Measurements from ENCODE around the gene NDUFA6. TPM values are rescaled to one million over a fixed set of nuclear protein-coding genes. Genes with fewer than 3 reads are reported as not detected.

NDUFA6 gene
- total RNA-seq, 1 experiment from 2014 or later, result 118 TPM

GRCh38 chr22:42066126-42066761 is 24.3 kb downstream of the NDUFA6 start:
- BruUV-seq (replicated peaks), result no TSS peak
- H3K27ac ChIP-seq (ENCODE audit: low read length), result no peak overlapping the region
- H3K4me3 ChIP-seq (ENCODE audit: low read length), result no peak overlapping the region

DNA sequence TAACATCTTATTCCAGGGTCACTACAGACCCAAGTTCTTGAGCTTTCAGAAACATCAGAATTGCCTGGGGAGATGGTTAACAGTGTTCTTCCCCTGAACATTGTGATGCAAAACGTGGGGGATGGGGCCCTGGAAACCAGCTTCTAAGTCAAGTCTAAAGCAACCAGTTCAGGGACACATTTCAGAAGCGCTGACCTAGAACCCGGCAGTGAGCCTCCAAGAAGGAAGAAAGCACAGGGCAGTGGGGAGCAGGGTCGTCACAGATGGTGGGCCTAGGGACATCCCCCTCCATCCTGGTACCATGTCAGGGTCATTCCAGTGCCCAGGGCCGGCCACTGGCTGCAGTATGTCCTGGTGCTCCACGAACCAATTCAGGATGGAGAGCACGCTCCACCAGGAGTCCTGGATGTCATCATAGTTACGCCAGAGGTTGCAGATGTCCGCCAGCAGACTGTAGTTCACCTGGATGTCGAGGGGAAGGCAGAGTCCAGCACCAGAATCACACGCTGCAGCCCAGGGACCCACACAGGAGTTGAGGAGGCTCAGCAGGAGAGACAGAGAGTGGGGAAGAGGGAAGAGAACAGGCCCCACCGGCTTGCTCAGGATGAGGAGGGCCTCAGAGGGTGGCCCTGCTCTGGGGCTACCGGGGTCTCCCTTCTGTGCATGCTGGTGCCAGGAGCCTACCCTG is 25.0 kb downstream of the NDUFA6 start:
- Histone ChIP-seq H3K4me3 (ENCODE audit: low read length) (no peak overlapping the region), H3K4me1 (ENCODE audit: insufficient read depth, low read length) (peaks cover 8% of the 10 kb centered on the region; the same call in 1 of the 2 replicates), H4K20me1 (ENCODE audit: low read length) (no peaks in the 10 kb centered on the region), H3K27ac (ENCODE audit: low read length) (no peak overlapping the region), H3K27me3 (ENCODE audit: low read length) (no peaks in the 10 kb centered on the region), H3K9ac (ENCODE audit: low read length) (no peak overlapping the region), H3K4me2 (ENCODE audit: low read length) (no peak overlapping the region), H3K9me2 (replicated peaks; ENCODE audit: low read length) (no peaks in the 10 kb centered on the region), H2AFZ (ENCODE audit: low read length) (no peak overlapping the region), H3K79me2 (ENCODE audit: low read length) (peaks cover 7% of the 10 kb centered on the region; the same call in 1 of the 2 replicates), H3K36me3 (ENCODE audit: low read depth, low read length) (no peaks in the 10 kb centered on the region), H3K9me3 (ENCODE audit: low read length) (no peaks in the 10 kb centered on the region), H3F3A (ENCODE audit: low read length, unreplicated experiment) (no peaks in the 10 kb centered on the region)
- ChIA-PET CTCF (no interaction called here), POLR2A (ENCODE audit: unreplicated experiment) (no interaction called here)
- DNase-seq (no peak), ATAC-seq (no peak)
- intact Hi-C loops (cut with micrococcal nuclease), result no loop called here
- BruUV-seq (replicated peaks), result no TSS peak
- TF ChIP-seq EZH2 (IDR thresholded peaks at IDR 0.05; ENCODE audit: low read length, unreplicated experiment) (no peak), CTCF (conservative IDR thresholded peaks at IDR 0.05; ENCODE audit: low read depth, low read length) (no peak), EZH2phosphoT487 (IDR thresholded peaks at IDR 0.05; ENCODE audit: borderline replicate concordance, low read length) (no peak)

More at GRCh38 chr22:42066126-42066761, 24.3 kb downstream of the NDUFA6 start:
- H3K9ac ChIP-seq (ENCODE audit: low read length), result no peak overlapping the region
- H3K9me3 ChIP-seq (ENCODE audit: low read length), result no peaks in the 10 kb centered on the region
- no peak overlapping the region for H2AFZ ChIP-seq (ENCODE audit: low read length)
- intact Hi-C loops (cut with micrococcal nuclease), result no loop called here
- H3K4me2 ChIP-seq (ENCODE audit: low read length), result no peak overlapping the region
- ATAC-seq (no peak), DNase-seq (no peak)
- ChIA-PET POLR2A (ENCODE audit: unreplicated experiment) (no interaction called here), CTCF (no interaction called here)
- no peaks in the 10 kb centered on the region for H3K9me2 ChIP-seq (replicated peaks; ENCODE audit: low read length)
- H3K79me2 ChIP-seq (ENCODE audit: low read length), result peaks cover 7% of the 10 kb centered on the region; the same call in 1 of the 2 replicates
- TF ChIP-seq EZH2 (IDR thresholded peaks at IDR 0.05; ENCODE audit: low read length, unreplicated experiment), result no peak
- no peaks in the 10 kb centered on the region for H3F3A ChIP-seq (ENCODE audit: low read length, unreplicated experiment)
- peaks cover 12% of the 10 kb centered on the region for H3K4me1 ChIP-seq (ENCODE audit: insufficient read depth, low read length)
- no peaks in the 10 kb centered on the region for H3K36me3 ChIP-seq (ENCODE audit: low read depth, low read length)
- H3K27me3 ChIP-seq (ENCODE audit: low read length), result no peaks in the 10 kb centered on the region
- H4K20me1 ChIP-seq (ENCODE audit: low read length), result no peaks in the 10 kb centered on the region

DNA sequence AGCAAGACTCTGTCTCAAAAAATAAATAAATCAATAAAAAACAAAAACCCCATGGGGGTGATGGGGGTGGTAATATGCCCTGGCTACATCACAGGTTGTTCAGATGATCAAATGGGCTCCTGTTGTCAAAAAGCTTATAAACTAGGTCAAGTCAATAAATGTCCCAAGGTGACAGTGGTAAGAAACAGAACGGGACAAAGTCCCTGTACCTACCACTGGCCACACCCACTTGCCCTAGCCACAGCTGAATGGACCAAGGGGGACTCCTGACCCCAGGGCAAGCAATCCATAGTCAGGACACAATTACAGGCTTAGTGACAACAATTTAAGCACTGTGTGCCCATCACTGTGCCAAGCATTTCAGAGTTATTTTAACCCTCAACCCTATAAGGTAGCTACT is 25.9 kb downstream of the NDUFA6 start:
- Histone ChIP-seq H3K27ac (ENCODE audit: low read length) (no peak overlapping the region), H3K79me2 (ENCODE audit: low read length) (peaks cover 2% of the 10 kb centered on the region; the same call in 1 of the 2 replicates), H2AFZ (ENCODE audit: low read length) (no peak overlapping the region), H3K27me3 (ENCODE audit: low read length) (no peaks in the 10 kb centered on the region), H3K4me3 (ENCODE audit: low read length) (no peak overlapping the region), H3K9ac (ENCODE audit: low read length) (no peak overlapping the region), H3K36me3 (ENCODE audit: low read depth, low read length) (0 out of 2 replicates have a peak, but pooled peaks cover 5% of the 10 kb centered on the region), H3K9me3 (ENCODE audit: low read length) (no peaks in the 10 kb centered on the region), H3K4me1 (ENCODE audit: insufficient read depth, low read length) (peaks cover 2% of the 10 kb centered on the region; the same call in 1 of the 2 replicates), H3F3A (ENCODE audit: low read length, unreplicated experiment) (no peaks in the 10 kb centered on the region), H3K9me2 (replicated peaks; ENCODE audit: low read length) (no peaks in the 10 kb centered on the region), H4K20me1 (ENCODE audit: low read length) (no peaks in the 10 kb centered on the region), H3K4me2 (ENCODE audit: low read length) (no peak overlapping the region)
- intact Hi-C loops (cut with micrococcal nuclease), result no loop called here
- TF ChIP-seq CTCF (conservative IDR thresholded peaks at IDR 0.05; ENCODE audit: low read depth, low read length) (no peak), EZH2 (IDR thresholded peaks at IDR 0.05; ENCODE audit: low read length, unreplicated experiment) (no peak), EZH2phosphoT487 (IDR thresholded peaks at IDR 0.05; ENCODE audit: borderline replicate concordance, low read length) (no peak)
- ChIA-PET CTCF (no interaction called here), POLR2A (ENCODE audit: unreplicated experiment) (no interaction called here)
- no TSS peak for BruUV-seq (replicated peaks)
- no peak for ATAC-seq
- DNase-seq, result no peak

Measured in PC-3 (cell line).